IPS-NIHi11 (cell line): Measurements from ENCODE around the gene NT5DC1.

Source experiments
- DNase-seq: peaks from one replicate; pipeline ENCODE4 v3.0.0; 2012; ENCODE audit warnings: mixed read lengths, low spot score

NT5DC1 gene

GRCh38 chr6:116100419-116101301 is at the start of gene NT5DC1:
Gene NT5DC1, plus strand, starts transcription at chr6:116100853. Its CDS starts 78 bp downstream, at chr6:116100931.
- DNase-seq: peak; percentile 96

- DNase-seq: no peak
Observed at GRCh38 chr6:116051244-116051643, 49.4 kb upstream of the NT5DC1 start.

GRCh38 chr6:116055513-116055912 is 45.1 kb upstream of the NT5DC1 start:
- DNase-seq: no peak

- no peak for DNase-seq
Observed at GRCh38 chr6:116057766-116058165, 42.9 kb upstream of the NT5DC1 start.

- DNase-seq: no peak
Observed at GRCh38 chr6:116059713-116060571, 40.7 kb upstream of the NT5DC1 start.

- no peak for DNase-seq
Observed at GRCh38 chr6:116060572-116061283, 39.9 kb upstream of the NT5DC1 start, which contains the start of gene FRK. Gene FRK, minus strand, starts transcription at chr6:116060891. Its CDS starts 580 bp downstream, at chr6:116060311.

GRCh38 chr6:116062496-116062895 is 38.2 kb upstream of the NT5DC1 start:
- DNase-seq: no peak

GRCh38 chr6:116064666-116065065 is 36.0 kb upstream of the NT5DC1 start:
- DNase-seq: no peak

- DNase-seq: no peak
Observed at GRCh38 chr6:116066789-116067188, 33.9 kb upstream of the NT5DC1 start.

GRCh38 chr6:116070101-116070500 is 30.6 kb upstream of the NT5DC1 start:
- no peak for DNase-seq

GRCh38 chr6:116070616-116071389 is 29.9 kb upstream of the NT5DC1 start:
- no peak for DNase-seq

- DNase-seq: no peak
Observed at GRCh38 chr6:116072368-116072767, 28.3 kb upstream of the NT5DC1 start.

- no peak for DNase-seq
Observed at GRCh38 chr6:116073765-116074440, 26.8 kb upstream of the NT5DC1 start.

GRCh38 chr6:116074732-116075390 is 25.8 kb upstream of the NT5DC1 start:
- DNase-seq: no peak

GRCh38 chr6:116078522-116078921 is 22.1 kb upstream of the NT5DC1 start:
- DNase-seq: no peak

- no peak for DNase-seq
Observed at GRCh38 chr6:116078945-116079344, 21.7 kb upstream of the NT5DC1 start.

GRCh38 chr6:116083052-116083451 is 17.6 kb upstream of the NT5DC1 start:
- DNase-seq: no peak

- DNase-seq: no peak
Observed at GRCh38 chr6:116084284-116084683, 16.4 kb upstream of the NT5DC1 start.

- DNase-seq: no peak
Observed at GRCh38 chr6:116087437-116088027, 13.1 kb upstream of the NT5DC1 start.

GRCh38 chr6:116088946-116089345 is 11.7 kb upstream of the NT5DC1 start:
- DNase-seq: no peak
